ENCODE data around the gene TUFT1.
A peak's percentile ranks its signal among the peaks of the same experiment; 100 is the strongest.

The TUFT1 gene

GRCh38 chr1:151540021-151540981 is at the start of gene TUFT1:
Gene TUFT1 (plus strand): TSS chr1:151540309. CDS start chr1:151540367, 58 bp downstream.
- no peak for DNase-seq

- no peak for DNase-seq
Measured at GRCh38 chr1:151491641-151492040, 48.5 kb upstream of the TUFT1 start.

GRCh38 chr1:151492120-151492519 is 48.0 kb upstream of the TUFT1 start:
- no peak for DNase-seq

- DNase-seq: no peak
Measured at GRCh38 chr1:151493042-151493441, 47.1 kb upstream of the TUFT1 start.

- DNase-seq: no peak
Measured at GRCh38 chr1:151494741-151495281, 45.3 kb upstream of the TUFT1 start.

GRCh38 chr1:151495316-151495715 is 44.8 kb upstream of the TUFT1 start:
- no peak for DNase-seq

- no peak for DNase-seq
Measured at GRCh38 chr1:151499365-151499764, 40.7 kb upstream of the TUFT1 start.

- no peak for DNase-seq
Measured at GRCh38 chr1:151499930-151500329, 40.2 kb upstream of the TUFT1 start.

GRCh38 chr1:151501474-151501873 is 38.6 kb upstream of the TUFT1 start:
- no peak for DNase-seq

GRCh38 chr1:151502035-151502700 is 37.9 kb upstream of the TUFT1 start:
- DNase-seq: no peak

GRCh38 chr1:151502859-151503780 is 37.0 kb upstream of the TUFT1 start:
- no peak for DNase-seq

- no peak for DNase-seq
Measured at GRCh38 chr1:151504252-151504651, 35.9 kb upstream of the TUFT1 start.

GRCh38 chr1:151504759-151505158 is 35.4 kb upstream of the TUFT1 start:
- no peak for DNase-seq

- DNase-seq: no peak
Measured at GRCh38 chr1:151508833-151509232, 31.3 kb upstream of the TUFT1 start.

- DNase-seq: no peak
Measured at GRCh38 chr1:151509350-151510019, 30.6 kb upstream of the TUFT1 start.

GRCh38 chr1:151510020-151510405 is 30.1 kb upstream of the TUFT1 start:
- no peak for DNase-seq

- no peak for DNase-seq
Measured at GRCh38 chr1:151510614-151510956, 29.5 kb upstream of the TUFT1 start.

- peak; percentile 52 for DNase-seq
Measured at GRCh38 chr1:151510957-151511635, 29.0 kb upstream of the TUFT1 start, which contains the start of gene CGN. Gene CGN (plus strand): TSS chr1:151511387. CDS start chr1:151518520, 7,133 bp downstream.

- DNase-seq: no peak
Measured at GRCh38 chr1:151511636-151512215, 28.4 kb upstream of the TUFT1 start.

- no peak for DNase-seq
Measured at GRCh38 chr1:151512326-151512725, 27.8 kb upstream of the TUFT1 start.
